Stomach smooth muscle (tissue), 2 donors: Measurements from ENCODE around the gene GXYLT2.

Experiments used
- H3K27ac ChIP-seq: one replicate; pipeline ENCODE4 v1.7.0; 2013; ENCODE audit warnings: mild to moderate bottlenecking, low read length, inconsistent platforms
- H3K27me3 ChIP-seq, 2 donors: one replicate each; pipeline ENCODE4 v1.7.0; 2013; ENCODE audit warnings: low read length in 2 of 2; ENCODE audit not compliant: insufficient read depth in 2 of 2, control insufficient read depth in 1 of 2
- H3K36me3 ChIP-seq, 2 donors: one replicate each; pipeline ENCODE4 v1.7.0; 2013; ENCODE audit warnings: low read length in 2 of 2; ENCODE audit not compliant: control insufficient read depth in 2 of 2, insufficient read depth in 2 of 2
- H3K4me1 ChIP-seq: one replicate; pipeline ENCODE4 v1.7.0; 2013; ENCODE audit warnings: low read length; ENCODE audit not compliant: control insufficient read depth, insufficient read depth
- H3K4me3 ChIP-seq, 2 donors: one replicate each; pipeline ENCODE4 v1.7.0; 2013; ENCODE audit warnings: low read length in 2 of 2
- H3K9ac ChIP-seq, 2 donors: one replicate each; pipeline ENCODE4 v1.7.0; 2013; ENCODE audit warnings: low read length in 2 of 2, mild to moderate bottlenecking in 1 of 2
- H3K9me3 ChIP-seq, 2 donors: one replicate each; pipeline ENCODE4 v1.7.0; 2013; ENCODE audit warnings: low read length in 2 of 2; ENCODE audit not compliant: control insufficient read depth in 2 of 2
- donor health status: healthy.
- donor health status: Pancreatic carcinoma.

GXYLT2 gene

DNA sequence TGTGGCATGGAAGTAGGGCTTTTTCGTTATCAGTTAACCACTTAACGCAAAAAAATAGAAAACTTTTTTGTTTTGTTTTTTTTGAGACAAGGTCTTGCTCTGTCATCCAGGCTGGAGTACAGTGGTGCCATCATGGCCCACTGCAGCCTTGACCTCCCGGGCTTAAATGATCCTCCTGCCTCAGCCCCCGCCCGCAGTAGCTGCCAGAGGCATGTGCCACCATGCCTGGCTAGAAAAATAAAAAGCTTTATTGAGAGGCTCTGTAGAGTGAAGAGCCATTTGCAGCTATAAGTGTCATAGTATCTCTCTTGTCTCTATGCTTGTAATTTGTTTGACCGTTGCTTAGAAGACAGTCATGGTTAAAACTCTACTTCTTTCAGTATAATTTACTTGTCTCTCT lies 122.3 kb downstream of the GXYLT2 start:
- H3K27ac ChIP-seq, result no peak overlapping the region
- no peak overlapping the region for H3K4me3 ChIP-seq

DNA sequence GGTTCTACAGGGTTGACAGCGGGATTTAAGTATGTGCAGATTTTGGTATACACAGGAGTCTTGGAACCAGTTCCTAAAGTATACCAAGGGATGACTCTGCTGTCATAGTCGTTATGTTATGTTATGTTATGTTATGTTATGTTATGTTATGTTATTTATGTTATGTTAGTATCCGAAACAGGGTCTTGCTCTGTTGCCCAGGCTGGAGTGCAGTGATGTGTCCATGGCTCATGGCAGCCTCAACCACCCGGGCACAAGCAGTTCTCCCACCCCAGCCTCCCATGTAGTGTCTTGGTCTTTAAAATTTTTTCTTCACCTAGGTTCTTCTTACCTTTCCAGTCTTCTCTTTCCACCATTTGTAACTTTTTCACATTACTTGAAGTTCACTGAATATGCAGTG lies 130.5 kb downstream of the GXYLT2 start:
- Histone ChIP-seq H3K9me3 (no peaks in the 10 kb centered on the region), H3K36me3 (no peaks in the 10 kb centered on the region), H3K27ac (no peak overlapping the region), H3K9ac (no peak overlapping the region), H3K4me3 (no peak overlapping the region), H3K27me3 (no peaks in the 10 kb centered on the region), H3K4me1 (no peaks in the 10 kb centered on the region)

More for the DNA sequence above, 122.3 kb downstream of the GXYLT2 start:
- no peaks in the 10 kb centered on the region for H3K4me1 ChIP-seq
- H3K36me3 ChIP-seq, result peaks cover 6% of the 10 kb centered on the region in 2 donors
- no peak overlapping the region for H3K9ac ChIP-seq
- H3K9me3 ChIP-seq, result no peaks in the 10 kb centered on the region
- H3K27me3 ChIP-seq, result no peaks in the 10 kb centered on the region

DNA sequence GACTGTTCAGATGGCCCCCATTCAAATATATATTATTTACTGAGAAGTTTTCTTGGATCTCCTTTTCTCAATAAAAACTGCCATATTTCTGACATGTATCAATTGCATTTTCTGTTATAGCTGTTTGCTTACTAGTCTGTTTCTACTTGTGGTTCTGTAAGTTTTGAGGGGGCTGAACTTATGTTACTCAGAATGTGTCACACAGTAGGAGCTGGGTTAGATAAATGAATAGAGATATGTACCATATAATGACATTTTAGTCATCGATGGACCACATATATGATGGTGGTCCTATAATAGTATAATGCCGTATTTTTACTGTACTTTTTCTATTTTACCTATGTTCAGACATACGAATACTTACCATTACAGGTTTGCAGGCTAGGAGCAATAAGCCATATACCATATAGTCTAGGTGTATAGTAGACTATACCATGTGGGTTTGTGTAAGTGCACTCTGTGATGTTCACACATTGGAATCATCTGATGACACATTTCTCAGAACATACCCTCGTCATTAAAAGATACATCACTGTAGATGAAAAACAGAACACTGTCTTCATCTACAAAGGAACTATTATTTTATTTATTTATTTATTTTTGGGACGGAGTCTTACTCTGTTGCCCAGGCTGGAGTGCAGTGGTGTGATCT lies 131.1 kb downstream of the GXYLT2 start:
- no peak overlapping the region for H3K4me3 ChIP-seq
- H3K27me3 ChIP-seq, result no peaks in the 10 kb centered on the region
- H3K9ac ChIP-seq, result no peak overlapping the region
- H3K36me3 ChIP-seq, result no peaks in the 10 kb centered on the region
- H3K27ac ChIP-seq, result no peak overlapping the region
- no peaks in the 10 kb centered on the region for H3K9me3 ChIP-seq
- no peaks in the 10 kb centered on the region for H3K4me1 ChIP-seq

DNA sequence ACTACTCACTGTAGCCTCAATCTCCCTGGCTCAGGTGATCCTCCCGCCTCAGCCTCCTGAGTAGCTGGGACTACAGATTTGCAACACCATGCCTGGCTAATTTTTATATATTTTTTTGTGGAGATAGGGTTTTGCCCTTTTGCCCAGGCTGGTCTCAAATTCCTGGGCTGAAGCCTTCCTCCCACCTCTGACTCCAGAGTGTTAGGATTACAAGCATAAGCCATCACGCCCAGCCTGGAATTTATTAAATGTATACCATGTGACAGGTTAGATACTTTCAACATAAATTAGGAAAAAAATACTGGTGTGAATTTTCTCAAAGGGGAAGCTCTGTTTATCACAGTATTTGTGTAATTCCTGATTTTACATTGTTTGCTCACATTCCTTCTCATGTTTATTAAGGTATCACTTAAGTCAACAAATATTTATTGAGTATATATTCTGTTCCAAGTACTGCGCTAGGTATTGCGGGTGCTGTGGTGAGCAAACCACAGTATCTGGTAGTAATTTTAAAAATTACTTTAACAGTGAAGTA lies 133.5 kb downstream of the GXYLT2 start:
- Histone ChIP-seq H3K27me3 (no peaks in the 10 kb centered on the region), H3K27ac (no peak overlapping the region), H3K9me3 (no peaks in the 10 kb centered on the region), H3K4me3 (no peak overlapping the region), H3K36me3 (no peaks in the 10 kb centered on the region), H3K4me1 (no peaks in the 10 kb centered on the region), H3K9ac (no peak overlapping the region)

DNA sequence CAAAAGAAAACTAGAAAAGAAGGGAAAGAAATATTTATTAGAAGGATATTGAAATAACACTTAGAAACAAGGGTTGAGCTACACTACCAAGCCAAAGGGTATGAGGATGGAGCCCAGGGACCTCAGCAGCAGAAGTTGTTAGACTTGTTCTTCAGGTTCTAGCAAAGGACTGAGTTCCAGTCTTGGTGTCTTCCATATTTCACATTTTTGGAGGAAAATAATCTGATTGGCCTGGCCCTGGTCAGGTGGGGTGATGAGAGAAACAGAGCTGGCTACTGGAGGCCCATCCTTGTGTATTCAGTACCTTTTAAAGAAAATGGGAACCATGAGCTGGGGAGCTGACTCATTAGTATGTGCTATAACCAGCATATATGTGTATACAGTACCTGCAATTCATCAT lies 137.0 kb downstream of the GXYLT2 start:
- no peaks in the 10 kb centered on the region for H3K9me3 ChIP-seq
- H3K4me3 ChIP-seq, result no peak overlapping the region
- H3K36me3 ChIP-seq, result no peaks in the 10 kb centered on the region
- H3K27me3 ChIP-seq, result no peaks in the 10 kb centered on the region
- no peak overlapping the region for H3K9ac ChIP-seq
- H3K4me1 ChIP-seq, result peaks cover 5% of the 10 kb centered on the region
- no peak overlapping the region for H3K27ac ChIP-seq

DNA sequence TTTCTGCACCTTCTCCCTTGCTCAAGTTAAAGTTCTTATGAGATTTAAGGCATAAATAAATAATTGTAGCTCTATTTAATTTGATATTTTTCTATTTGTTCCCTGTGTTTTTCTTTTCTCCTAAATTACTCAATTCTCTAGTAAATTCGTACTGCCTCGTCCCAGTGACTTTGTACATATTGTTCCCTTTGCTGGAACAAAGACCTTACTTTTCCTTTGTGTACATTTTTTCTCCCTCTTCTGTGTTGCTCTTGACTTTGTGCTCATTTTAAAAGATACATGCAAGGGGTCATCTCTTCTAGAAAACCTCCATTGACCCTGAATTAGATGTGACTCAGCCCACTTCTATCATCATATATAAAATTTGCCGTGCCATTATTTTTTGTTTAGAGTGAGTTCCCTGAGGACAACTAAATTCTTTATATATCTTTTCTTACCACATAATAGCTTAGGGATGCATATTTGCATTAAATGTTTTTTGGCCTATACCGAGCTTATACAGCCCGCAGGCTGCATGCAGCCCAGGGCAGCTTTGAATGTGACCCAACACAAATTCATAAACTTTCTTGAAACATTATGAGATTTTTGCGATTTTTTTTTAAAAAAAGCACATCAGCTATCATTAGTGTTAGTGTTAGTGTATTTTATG lies 138.4 kb downstream of the GXYLT2 start:
- Histone ChIP-seq H3K36me3 (no peaks in the 10 kb centered on the region), H3K9ac (no peak overlapping the region), H3K9me3 (no peaks in the 10 kb centered on the region), H3K4me3 (no peak overlapping the region), H3K4me1 (peaks cover 5% of the 10 kb centered on the region), H3K27me3 (no peaks in the 10 kb centered on the region), H3K27ac (no peak overlapping the region)
